GM13976 (cell line): Measurements from ENCODE around the gene MYBPC1.

ENCODE experiments used
- DNase-seq: peaks from one replicate; pipeline ENCODE4 v3.0.0; 2012; ENCODE audit warnings: low spot score
- CTCF ChIP-seq: IDR thresholded peaks from 2 replicates; pipeline ENCODE4 v1.5.1; 2012; ENCODE audit warnings: borderline replicate concordance, mild to moderate bottlenecking; ENCODE audit not compliant: insufficient read depth; ENCODE audit errors: extremely low read depth, missing control alignments, control extremely low read depth
- in situ Hi-C: fragments of 300-500 bp; cut with MboI; formaldehyde crosslinking; loops from one replicate; pipeline ENCODE4 v1.12.0; 2022; ENCODE audit warnings: low sequenced_read_pairs, mixed read lengths, inconsistent platforms; ENCODE audit not compliant: unreplicated experiment

The MYBPC1 gene

GRCh38 chr12:101690544-101691098, 95.8 kb downstream of the MYBPC1 start:
- DNase-seq, result no peak
- no peak for TF ChIP-seq CTCF
- in situ Hi-C loops, result no loop called here

- in situ Hi-C loops, result no loop called here
- no peak for DNase-seq
- TF ChIP-seq CTCF, result no peak
These were observed 96.8 kb downstream of the MYBPC1 start for GRCh38 chr12:101691503-101692096.

- in situ Hi-C loops, result no loop called here
- no peak for TF ChIP-seq CTCF
- no peak for DNase-seq
These were observed 99.6 kb downstream of the MYBPC1 start for GRCh38 chr12:101694297-101694848.

GRCh38 chr12:101694986-101695385, 100.2 kb downstream of the MYBPC1 start:
- DNase-seq, result no peak
- in situ Hi-C loops, result no loop called here
- no peak for TF ChIP-seq CTCF

GRCh38 chr12:101695706-101696105, 100.9 kb downstream of the MYBPC1 start:
- DNase-seq, result no peak
- TF ChIP-seq CTCF, result no peak
- in situ Hi-C loops, result no loop called here

GRCh38 chr12:101696251-101697196, 101.8 kb downstream of the MYBPC1 start:
- no peak for DNase-seq
- in situ Hi-C loops, result no loop called here

More at GRCh38 chr12:101696251-101697196, 101.8 kb downstream of the MYBPC1 start:
- TF ChIP-seq CTCF, result no peak
